Naive thymus-derived CD8-positive, alpha-beta T cell (primary cell): ENCODE data around the gene FANCC. TPM values are rescaled to one million over a fixed set of nuclear protein-coding genes. Genes with fewer than 3 reads are reported as not detected.

ENCODE experiments used
- ATAC-seq, 2 donors: fragments of 150-1000 bp; cut with Tn5 transposase in 1 of 2; sonication (Bioruptor Pico), chemical (Tn5 transposase) in 1 of 2; 1 replicate in 1 of 2; 2 replicates in 1 of 2; pipeline ENCODE4 v1.10.0; 2021; ENCODE audit warnings: mild to moderate bottlenecking in 2 of 2, moderate library complexity in 2 of 2
- POLR2A ChIA-PET: fragments of 350-600 bp; sonication (Branson Sonifier 250); formaldehyde crosslinking; loops from one replicate; lab custom pipeline; 2021; ENCODE audit warnings: antibody characterized with exemption; lab: Charles Lee
- DNase-seq, 10 donors: peaks; one replicate each; pipeline versions ENCODE4 v3.0.0 to v3.0.0-alpha.2; 2020 to 2022
- H3K27ac Mint-ChIP-seq, 10 donors: one replicate each; pipeline ENCODE4 v1.8.0; 2020 to 2022; ENCODE audit warnings: mild to moderate bottlenecking in 10 of 10, mixed read lengths in 10 of 10, moderate library complexity in 4 of 10, inconsistent platforms in 1 of 10
- H3K27me3 Mint-ChIP-seq, 5 donors: one replicate each; pipeline ENCODE4 v1.8.0; 2021 to 2022; ENCODE audit warnings: mixed read lengths in 5 of 5
- H3K36me3 Mint-ChIP-seq, 3 donors: one replicate each; pipeline ENCODE4 v1.8.0; 2020 to 2022; ENCODE audit warnings: mixed read lengths in 3 of 3, mild to moderate bottlenecking in 2 of 3, inconsistent platforms in 1 of 3
- H3K4me1 Mint-ChIP-seq, 4 donors: one replicate each; pipeline ENCODE4 v1.8.0; 2021 to 2022; ENCODE audit warnings: mixed read lengths in 4 of 4
- H3K4me3 Mint-ChIP-seq, 10 donors: one replicate each; pipeline ENCODE4 v1.8.0; 2020 to 2022; ENCODE audit warnings: mild to moderate bottlenecking in 10 of 10, mixed read lengths in 10 of 10, moderate library complexity in 6 of 10, inconsistent platforms in 1 of 10
- H3K9me3 Mint-ChIP-seq, 9 donors: one replicate each; pipeline ENCODE4 v1.8.0; 2020 to 2022; ENCODE audit warnings: mixed read lengths in 9 of 9, mild to moderate bottlenecking in 3 of 9, inconsistent platforms in 1 of 9, moderate library complexity in 1 of 9
- polyA plus RNA-seq, 3 donors: library from polyadenylated mRNA; unstranded; fragments of 300-500 nt; fragmentation: Illumina TruSeq; gene quantifications; one replicate each; pipeline ENCODE4 v1.2.3, GENCODE V29; 2021
- total RNA-seq, 8 experiments: library from RNA in 2 of 8; stranded (reverse) in 2 of 8; gene quantifications; one replicate each; pipeline ENCODE4 v1.2.3 and lab custom pipeline; 2021 to 2026

The FANCC gene
- total and polyA plus RNA-seq, 5 experiments from 2014 or later: 3.3 to 8.0 (median 5.8) TPM

DNA sequence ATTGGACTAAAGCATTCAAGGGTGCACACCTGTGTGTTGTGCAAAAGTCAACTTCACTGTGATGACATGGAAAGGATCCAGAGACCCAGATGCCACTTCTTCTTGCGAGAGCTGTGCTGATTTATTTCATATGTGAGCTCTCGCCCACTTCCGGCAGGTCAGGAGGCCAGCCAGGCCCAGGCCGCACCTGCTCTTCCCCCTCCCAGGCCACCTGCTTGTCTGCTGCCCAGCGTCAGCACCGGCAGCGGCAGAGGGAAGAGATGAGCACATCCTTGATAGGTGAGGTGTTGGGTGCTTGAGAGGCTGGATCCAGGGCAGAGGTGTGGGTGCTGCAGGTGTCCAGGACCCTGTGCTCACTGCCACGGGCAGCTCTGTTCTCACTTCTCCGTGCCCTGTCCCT, 242.9 kb downstream of the FANCC start:
- peaks cover 0 to 7% (median 0%) of the 10 kb centered on the region in 3 donors for H3K36me3 Mint-ChIP-seq
- no peak for DNase-seq
- POLR2A ChIA-PET: no interaction called here
- no peak overlapping the region for H3K27ac Mint-ChIP-seq
- H3K4me1 Mint-ChIP-seq: no peaks in the 10 kb centered on the region
- no peaks in the 10 kb centered on the region for H3K9me3 Mint-ChIP-seq
- ATAC-seq: no peak
- no peak overlapping the region for H3K4me3 Mint-ChIP-seq
- no peaks in the 10 kb centered on the region for H3K27me3 Mint-ChIP-seq

DNA sequence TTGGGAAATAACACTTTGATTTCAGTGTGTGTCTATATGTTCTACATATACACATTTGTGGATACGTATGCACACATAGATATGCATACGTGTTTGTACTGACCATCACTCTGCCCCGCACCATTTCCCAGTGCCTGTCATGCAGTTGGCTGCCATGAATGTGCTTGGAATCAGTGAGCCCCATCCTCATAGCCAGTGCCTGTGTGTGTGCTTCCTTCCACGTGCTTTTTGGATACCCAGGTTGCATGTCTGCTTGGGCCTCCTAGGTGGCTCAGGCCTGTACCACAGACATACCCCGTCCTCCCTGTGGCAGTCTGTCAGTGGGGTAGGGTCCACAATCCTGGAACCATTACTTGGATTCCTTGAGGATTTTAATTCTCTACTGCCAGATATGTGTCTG, 243.6 kb downstream of the FANCC start:
- Mint-ChIP-seq H3K9me3 (no peaks in the 10 kb centered on the region), H3K27me3 (no peaks in the 10 kb centered on the region), H3K36me3 (peaks cover 0 to 7% (median 0%) of the 10 kb centered on the region in 3 donors), H3K4me1 (no peaks in the 10 kb centered on the region), H3K27ac (no peak overlapping the region), H3K4me3 (no peak overlapping the region)
- no peak for DNase-seq
- POLR2A ChIA-PET: no interaction called here
- no peak for ATAC-seq

DNA sequence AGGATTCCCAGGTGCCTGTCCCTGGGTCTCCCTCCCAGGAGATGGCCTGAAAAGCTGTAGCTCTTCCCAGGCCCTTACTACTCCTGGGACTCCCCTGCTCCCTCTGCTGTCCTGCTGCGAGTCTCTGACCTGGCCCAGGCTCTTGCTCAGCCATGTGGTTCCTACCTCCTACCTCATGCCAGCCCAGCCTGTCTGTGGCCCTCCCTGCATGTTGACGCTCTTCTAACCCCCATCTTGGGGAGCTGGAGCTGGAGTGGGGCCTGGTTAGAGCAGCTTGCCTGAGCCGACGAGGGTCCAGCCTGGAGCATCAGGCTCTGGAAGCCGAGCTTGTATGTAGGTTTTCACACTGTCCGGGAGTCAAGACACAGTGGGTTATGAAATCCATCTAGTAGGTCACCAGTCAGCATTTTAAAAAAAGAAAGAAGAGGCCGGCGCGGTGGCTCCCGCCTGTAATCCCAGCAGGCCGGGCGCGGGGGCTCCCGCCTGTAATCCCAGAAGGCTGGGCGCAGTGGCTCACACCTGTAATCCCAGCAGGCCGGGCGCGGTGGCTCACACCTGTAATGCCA, 244.4 kb downstream of the FANCC start:
- ATAC-seq: no peak
- Mint-ChIP-seq H3K4me1 (no peaks in the 10 kb centered on the region), H3K36me3 (peaks cover 0 to 7% (median 2%) of the 10 kb centered on the region in 3 donors), H3K9me3 (no peaks in the 10 kb centered on the region), H3K4me3 (no peak overlapping the region), H3K27me3 (no peaks in the 10 kb centered on the region), H3K27ac (no peak overlapping the region)
- POLR2A ChIA-PET: no interaction called here
- DNase-seq: no peak

DNA sequence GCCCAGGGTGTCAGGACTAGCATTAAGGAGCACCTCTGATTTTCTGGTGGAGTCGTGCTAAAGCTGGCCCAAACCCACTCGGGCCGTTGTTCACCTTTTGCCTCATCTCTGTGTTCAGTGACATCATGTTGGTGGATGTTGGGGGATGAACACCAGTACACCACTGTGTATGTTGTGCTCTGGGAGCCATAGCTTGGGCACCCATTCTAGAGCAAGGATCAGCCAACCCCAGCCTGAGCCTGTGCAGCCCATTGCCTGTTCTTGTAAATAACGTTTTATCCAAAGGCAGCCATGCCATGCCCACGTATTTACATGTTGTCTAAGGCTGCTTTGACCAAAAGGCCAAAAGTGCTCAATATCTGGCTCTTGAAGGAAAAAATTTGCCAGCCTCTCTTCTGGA, 245.6 kb downstream of the FANCC start:
- no peak overlapping the region for H3K4me3 Mint-ChIP-seq

DNA sequence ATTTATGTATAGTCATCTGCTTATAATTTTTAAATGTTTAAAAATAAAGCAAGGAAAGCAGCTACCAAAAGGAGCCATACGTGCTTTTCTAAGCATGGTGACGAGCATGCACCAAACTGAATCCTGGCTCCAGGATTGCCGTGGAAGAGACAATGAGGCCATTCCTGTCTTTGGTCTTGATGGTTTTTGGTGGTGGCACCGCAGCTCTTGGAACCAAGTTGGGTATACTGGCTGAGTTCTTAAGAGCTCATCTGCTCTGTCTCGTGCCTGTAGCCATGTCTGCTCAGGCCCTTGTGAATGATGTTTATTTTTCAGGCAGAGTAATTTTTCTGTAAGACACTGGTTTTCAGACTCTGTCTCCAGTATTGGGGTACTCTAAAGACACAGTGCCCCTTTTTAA, 246.1 kb downstream of the FANCC start:
- Mint-ChIP-seq H3K4me3 (no peak overlapping the region), H3K9me3 (no peaks in the 10 kb centered on the region), H3K36me3 (peaks cover 0 to 9% (median 2%) of the 10 kb centered on the region in 3 donors), H3K4me1 (no peaks in the 10 kb centered on the region), H3K27ac (no peak overlapping the region), H3K27me3 (no peaks in the 10 kb centered on the region)
- ATAC-seq: no peak
- POLR2A ChIA-PET: no interaction called here
- no peak for DNase-seq

More for the DNA sequence above, 245.6 kb downstream of the FANCC start:
- ATAC-seq (no peak), DNase-seq (no peak)
- Mint-ChIP-seq H3K36me3 (peaks cover 0 to 9% (median 2%) of the 10 kb centered on the region in 3 donors), H3K4me1 (no peaks in the 10 kb centered on the region), H3K27ac (no peak overlapping the region), H3K27me3 (no peaks in the 10 kb centered on the region), H3K9me3 (no peaks in the 10 kb centered on the region)
- POLR2A ChIA-PET: no interaction called here

DNA sequence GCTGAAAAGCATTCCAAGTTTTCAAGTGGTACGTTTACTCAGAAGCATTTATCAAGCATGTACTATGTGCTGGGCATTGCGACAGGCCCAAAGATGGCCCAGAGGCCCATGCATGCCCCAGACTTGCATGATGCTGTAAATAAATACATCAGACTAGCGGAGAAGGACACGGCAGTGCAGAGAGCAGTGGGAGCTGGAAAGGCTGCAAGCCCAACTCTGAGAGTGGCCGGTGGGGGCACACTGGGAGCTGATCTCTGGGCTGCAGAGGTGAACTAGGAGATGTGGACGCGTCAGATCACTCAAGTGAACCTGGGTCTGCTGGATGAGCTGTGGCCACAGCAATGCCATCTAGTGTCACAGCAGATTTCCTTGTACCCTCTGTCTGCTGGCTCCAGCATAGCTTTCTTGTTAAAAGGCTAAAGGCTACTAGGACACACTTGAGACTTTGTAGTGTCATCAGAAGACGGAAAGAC, 246.9 kb downstream of the FANCC start:
- Mint-ChIP-seq H3K27ac (no peak overlapping the region), H3K4me3 (no peak overlapping the region), H3K4me1 (no peaks in the 10 kb centered on the region), H3K36me3 (peaks cover 0 to 9% (median 4%) of the 10 kb centered on the region in 3 donors), H3K9me3 (no peaks in the 10 kb centered on the region), H3K27me3 (no peaks in the 10 kb centered on the region)
- POLR2A ChIA-PET: no interaction called here
- ATAC-seq (no peak), DNase-seq (no peak)

DNA sequence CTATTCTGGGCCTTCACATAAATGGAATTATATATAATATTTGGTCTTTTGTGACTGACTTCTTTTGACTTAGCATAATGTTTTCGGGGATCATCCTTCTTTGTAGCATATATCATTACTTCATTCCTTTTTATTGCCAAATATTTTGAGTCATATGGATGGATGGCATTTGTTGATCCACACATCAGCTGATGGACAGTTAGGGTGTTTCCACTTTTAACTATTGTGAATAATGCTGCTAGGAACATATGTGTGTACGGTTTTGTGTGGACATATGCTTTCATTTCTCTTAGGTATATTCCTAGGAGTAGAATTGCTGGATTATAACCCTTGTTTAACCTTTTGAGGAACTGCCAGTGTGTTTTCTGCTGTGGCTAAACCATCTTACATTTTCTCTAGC, 249.6 kb downstream of the FANCC start:
- Mint-ChIP-seq H3K27ac (no peak overlapping the region), H3K36me3 (peaks cover 0 to 13% (median 11%) of the 10 kb centered on the region in 3 donors), H3K4me3 (no peak overlapping the region), H3K27me3 (no peaks in the 10 kb centered on the region), H3K4me1 (peaks cover 0 to 2% (median 0%) of the 10 kb centered on the region in 4 donors), H3K9me3 (no peaks in the 10 kb centered on the region)
- POLR2A ChIA-PET: no interaction called here
- ATAC-seq: no peak
- no peak for DNase-seq

DNA sequence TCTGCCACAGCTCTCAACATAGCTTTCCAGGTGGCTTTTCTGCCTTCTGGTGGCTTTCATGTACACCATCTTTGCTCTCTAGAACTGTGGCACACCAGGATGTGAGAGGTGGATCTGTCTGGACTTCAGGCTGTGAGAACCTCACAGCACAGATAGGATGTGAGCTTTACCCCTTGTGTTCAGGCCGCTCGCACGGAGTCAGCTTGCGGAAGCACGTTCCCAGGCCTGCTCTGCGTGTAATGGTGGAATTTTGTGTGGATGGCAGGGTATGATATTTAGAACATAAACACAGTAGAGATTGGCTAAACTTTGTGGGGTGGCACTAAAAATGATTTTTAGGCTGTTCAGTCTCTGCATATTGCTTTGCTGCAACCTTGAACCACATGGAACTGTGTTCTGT, 250.5 kb downstream of the FANCC start:
- Mint-ChIP-seq H3K4me3 (no peak overlapping the region), H3K9me3 (no peaks in the 10 kb centered on the region), H3K27ac (no peak overlapping the region), H3K4me1 (peaks cover 0 to 3% (median 3%) of the 10 kb centered on the region in 4 donors), H3K36me3 (peaks cover 0 to 16% (median 13%) of the 10 kb centered on the region in 3 donors), H3K27me3 (no peaks in the 10 kb centered on the region)
- POLR2A ChIA-PET: no interaction called here
- no peak for ATAC-seq
- DNase-seq: no peak

DNA sequence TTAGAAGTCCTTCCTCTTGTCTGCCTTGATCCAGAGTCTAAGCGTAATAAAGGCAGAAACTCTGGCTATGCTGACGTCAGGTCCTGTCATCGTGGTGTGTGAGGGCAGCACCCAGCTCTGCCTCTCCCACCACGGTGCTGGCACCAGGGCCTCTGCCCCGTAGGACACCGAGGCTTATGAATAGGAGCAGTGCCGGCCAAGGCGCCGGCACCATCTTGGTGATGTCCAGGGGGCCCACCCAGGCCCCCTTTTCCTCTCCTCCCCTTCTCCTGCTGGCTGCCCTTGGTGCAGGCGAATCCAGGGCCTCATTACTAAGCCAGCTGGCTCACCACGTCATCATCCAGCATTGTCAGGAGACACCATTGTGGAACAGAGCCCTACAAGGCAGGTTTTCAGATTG, 252.3 kb downstream of the FANCC start:
- DNase-seq (no peak), ATAC-seq (no peak)
- POLR2A ChIA-PET: no interaction called here
- H3K36me3 Mint-ChIP-seq: peaks cover 0 to 13% (median 11%) of the 10 kb centered on the region in 3 donors
- H3K27ac Mint-ChIP-seq: no peak overlapping the region
- H3K4me3 Mint-ChIP-seq: no peak overlapping the region
- no peaks in the 10 kb centered on the region for H3K9me3 Mint-ChIP-seq
- H3K4me1 Mint-ChIP-seq: peaks cover 0 to 4% (median 3%) of the 10 kb centered on the region in 4 donors
- H3K27me3 Mint-ChIP-seq: no peaks in the 10 kb centered on the region

DNA sequence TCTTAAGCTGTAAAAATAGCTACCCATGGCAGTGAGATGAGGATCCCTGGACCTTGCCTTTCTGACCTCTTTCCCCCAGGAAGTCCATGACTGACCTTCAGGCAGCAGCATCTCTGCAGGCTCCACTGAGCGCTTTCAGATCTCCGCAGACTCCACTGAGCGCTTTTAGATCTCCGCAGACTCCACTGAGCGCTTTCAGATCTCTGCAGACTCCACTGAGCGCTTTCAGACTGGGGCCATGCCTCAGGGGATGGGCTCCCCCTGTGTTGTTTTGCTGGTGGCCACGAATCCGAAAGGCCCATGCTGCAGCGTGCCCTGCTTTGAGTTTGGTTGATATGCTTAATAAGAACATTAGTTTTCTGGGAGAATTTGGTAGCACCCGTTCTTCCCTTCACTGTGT, 254.2 kb downstream of the FANCC start:
- Mint-ChIP-seq H3K27me3 (no peaks in the 10 kb centered on the region), H3K4me1 (peaks cover 0 to 4% (median 3%) of the 10 kb centered on the region in 4 donors), H3K27ac (peak overlapping the region in 2 of 10 donors; percentile 12 to 71), H3K36me3 (peaks cover 0 to 13% (median 11%) of the 10 kb centered on the region in 3 donors), H3K4me3 (no peak overlapping the region), H3K9me3 (no peaks in the 10 kb centered on the region)
- no peak for DNase-seq
- ATAC-seq: no peak
- POLR2A ChIA-PET: no interaction called here

DNA sequence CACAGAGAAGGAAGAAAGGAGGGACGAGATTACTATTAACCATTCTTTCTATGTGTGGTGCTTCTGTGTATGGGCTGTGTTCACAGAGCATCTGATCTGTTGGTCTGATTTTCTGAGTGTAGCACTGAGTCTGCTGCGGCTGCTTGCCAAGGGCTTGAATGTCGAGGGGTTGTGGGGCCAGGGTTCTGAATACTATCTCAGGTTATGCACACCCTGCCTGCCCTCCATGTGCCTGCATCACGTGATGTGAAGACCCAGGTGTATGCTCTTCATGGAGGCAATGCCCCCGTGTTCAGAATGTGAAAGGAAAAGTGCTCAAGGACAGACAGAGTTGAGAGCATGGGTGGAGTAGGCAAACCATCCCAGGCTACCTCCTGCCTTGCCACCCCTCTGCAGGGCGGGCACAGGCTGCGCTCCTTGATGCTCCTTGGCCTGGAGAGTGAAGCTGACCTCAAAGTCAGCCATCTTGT, 254.9 kb downstream of the FANCC start:
- POLR2A ChIA-PET: no interaction called here
- H3K27me3 Mint-ChIP-seq: no peaks in the 10 kb centered on the region

DNA sequence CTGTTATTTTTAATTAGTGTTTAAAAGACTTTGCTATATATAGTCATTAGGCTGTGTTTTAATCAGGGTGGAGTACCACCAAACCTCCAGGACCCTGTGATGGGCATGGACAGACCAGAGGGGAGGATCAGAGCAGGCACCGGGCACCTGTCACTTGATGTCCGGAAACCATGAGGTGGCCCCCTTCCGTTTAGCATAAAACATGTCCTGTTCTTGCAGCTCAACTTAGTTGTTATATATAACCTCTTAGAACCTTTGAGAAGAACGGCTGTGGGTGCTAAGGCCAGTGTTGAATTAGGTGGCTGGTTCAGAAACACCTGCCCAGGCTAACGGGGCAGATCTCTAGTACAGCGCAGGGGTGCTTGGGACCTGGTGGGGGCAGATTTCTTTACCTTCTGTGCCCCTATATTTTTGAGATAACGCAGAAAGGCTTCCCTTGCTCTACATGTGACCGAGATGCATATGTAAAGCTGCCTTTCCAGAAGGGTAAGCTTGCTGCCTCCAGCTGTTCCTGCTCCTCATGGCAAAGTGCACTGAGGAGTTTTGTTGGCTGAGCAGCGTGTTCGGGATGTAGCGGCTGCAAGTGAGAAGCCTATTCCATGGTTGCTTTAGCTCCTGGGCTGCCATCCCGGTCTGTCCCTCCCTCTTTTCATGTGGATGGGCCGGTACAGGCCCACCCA, 255.5 kb downstream of the FANCC start:
- Mint-ChIP-seq H3K9me3 (no peaks in the 10 kb centered on the region), H3K36me3 (peaks cover 0 to 11% (median 10%) of the 10 kb centered on the region in 3 donors), H3K4me3 (no peak overlapping the region), H3K27me3 (no peaks in the 10 kb centered on the region), H3K4me1 (peaks cover 0 to 4% (median 3%) of the 10 kb centered on the region in 4 donors), H3K27ac (no peak overlapping the region)
- ATAC-seq: no peak
- no peak for DNase-seq
- POLR2A ChIA-PET: no interaction called here

More for the DNA sequence above, 254.9 kb downstream of the FANCC start:
- Mint-ChIP-seq H3K27ac (no peak overlapping the region), H3K9me3 (no peaks in the 10 kb centered on the region), H3K4me1 (peaks cover 0 to 4% (median 3%) of the 10 kb centered on the region in 4 donors), H3K4me3 (no peak overlapping the region), H3K36me3 (peaks cover 0 to 11% (median 11%) of the 10 kb centered on the region in 3 donors)
- DNase-seq: no peak
- no peak for ATAC-seq

DNA sequence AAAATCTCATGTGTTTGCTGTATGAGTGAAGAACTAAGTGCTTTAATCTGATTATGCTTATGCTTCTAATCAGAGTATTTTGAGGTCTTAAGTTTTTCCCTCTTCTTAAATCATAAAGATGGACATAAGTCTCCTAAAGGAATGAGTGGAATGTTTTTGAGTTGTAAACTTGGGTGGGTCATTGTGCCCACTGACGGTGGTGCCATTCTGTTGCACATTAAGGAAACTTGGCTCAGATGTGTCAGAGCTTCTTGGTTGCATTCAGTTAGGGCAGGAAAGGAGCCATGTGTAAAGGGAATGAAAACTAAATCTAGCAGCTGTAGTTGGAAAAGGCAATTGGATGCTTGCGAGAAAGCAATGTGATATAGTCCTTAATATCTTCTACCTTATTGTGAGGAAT, 256.6 kb downstream of the FANCC start:
- DNase-seq: no peak
- Mint-ChIP-seq H3K4me3 (no peak overlapping the region), H3K4me1 (peaks cover 0 to 4% (median 3%) of the 10 kb centered on the region in 4 donors), H3K27ac (no peak overlapping the region), H3K9me3 (no peaks in the 10 kb centered on the region), H3K27me3 (no peaks in the 10 kb centered on the region), H3K36me3 (peaks cover 0 to 10% (median 9%) of the 10 kb centered on the region in 3 donors)
- POLR2A ChIA-PET: no interaction called here
- no peak for ATAC-seq
